ENCODE data around the gene CAMKK1. TPM values are rescaled to one million over a fixed set of nuclear protein-coding genes. Genes with fewer than 3 reads are reported as not detected.

Gene CAMKK1
- total RNA-seq, 1 donor from 2014 or later, result 3.4 TPM

GRCh38 chr17:3826191-3826590 is 66.7 kb downstream of the CAMKK1 start:
- peaks cover 10% of the 10 kb centered on the region for H3K36me3 ChIP-seq (ENCODE audit: control insufficient read depth, insufficient read depth, low read length)
- no peak for TF ChIP-seq CTCF (IDR thresholded peaks at IDR 0.05; ENCODE audit: insufficient read depth, low read length, severe bottlenecking)
- H3K27me3 ChIP-seq (ENCODE audit: control insufficient read depth, insufficient read depth, low read length), result no peaks in the 10 kb centered on the region
- FAIRE-seq, result no peak
- DNase-seq (ENCODE audit: low read depth), result no peak
- H3K4me3 ChIP-seq (ENCODE audit: low read depth, low read length), result no peak overlapping the region

GRCh38 chr17:3821101-3821500 is 71.8 kb downstream of the CAMKK1 start:
- no peak for TF ChIP-seq CTCF (IDR thresholded peaks at IDR 0.05; ENCODE audit: insufficient read depth, low read length, severe bottlenecking)
- H3K27me3 ChIP-seq (ENCODE audit: control insufficient read depth, insufficient read depth, low read length), result no peaks in the 10 kb centered on the region
- no peak for DNase-seq (ENCODE audit: low read depth)
- H3K36me3 ChIP-seq (ENCODE audit: control insufficient read depth, insufficient read depth, low read length), result peaks cover 9% of the 10 kb centered on the region
- H3K4me3 ChIP-seq (ENCODE audit: low read depth, low read length), result no peak overlapping the region
- FAIRE-seq, result no peak

GRCh38 chr17:3818786-3819185 is 74.1 kb downstream of the CAMKK1 start:
- DNase-seq (ENCODE audit: low read depth), result no peak
- peaks cover 12% of the 10 kb centered on the region for H3K36me3 ChIP-seq (ENCODE audit: control insufficient read depth, insufficient read depth, low read length)
- no peaks in the 10 kb centered on the region for H3K27me3 ChIP-seq (ENCODE audit: control insufficient read depth, insufficient read depth, low read length)
- no peak overlapping the region for H3K4me3 ChIP-seq (ENCODE audit: low read depth, low read length)
- TF ChIP-seq CTCF (IDR thresholded peaks at IDR 0.05; ENCODE audit: insufficient read depth, low read length, severe bottlenecking), result no peak
- no peak for FAIRE-seq

GRCh38 chr17:3817851-3818605 is 74.8 kb downstream of the CAMKK1 start:
- no peaks in the 10 kb centered on the region for H3K27me3 ChIP-seq (ENCODE audit: control insufficient read depth, insufficient read depth, low read length)
- no peak for TF ChIP-seq CTCF (IDR thresholded peaks at IDR 0.05; ENCODE audit: insufficient read depth, low read length, severe bottlenecking)
- FAIRE-seq (no peak), DNase-seq (ENCODE audit: low read depth) (no peak)
- peaks cover 15% of the 10 kb centered on the region for H3K36me3 ChIP-seq (ENCODE audit: control insufficient read depth, insufficient read depth, low read length)
- H3K4me3 ChIP-seq (ENCODE audit: low read depth, low read length), result no peak overlapping the region

GRCh38 chr17:3815925-3816324 is 76.9 kb downstream of the CAMKK1 start:
- Histone ChIP-seq H3K36me3 (ENCODE audit: control insufficient read depth, insufficient read depth, low read length) (peaks cover 17% of the 10 kb centered on the region), H3K4me3 (ENCODE audit: low read depth, low read length) (no peak overlapping the region), H3K27me3 (ENCODE audit: control insufficient read depth, insufficient read depth, low read length) (no peaks in the 10 kb centered on the region)
- DNase-seq (ENCODE audit: low read depth) (no peak), FAIRE-seq (no peak)
- TF ChIP-seq CTCF (IDR thresholded peaks at IDR 0.05; ENCODE audit: insufficient read depth, low read length, severe bottlenecking), result no peak

- Histone ChIP-seq H3K36me3 (ENCODE audit: control insufficient read depth, insufficient read depth, low read length) (peaks cover 21% of the 10 kb centered on the region), H3K27me3 (ENCODE audit: control insufficient read depth, insufficient read depth, low read length) (no peaks in the 10 kb centered on the region), H3K4me3 (ENCODE audit: low read depth, low read length) (no peak overlapping the region)
- DNase-seq (ENCODE audit: low read depth), result no peak
- FAIRE-seq, result no peak
- no peak for TF ChIP-seq CTCF (IDR thresholded peaks at IDR 0.05; ENCODE audit: insufficient read depth, low read length, severe bottlenecking)
These were observed 77.7 kb downstream of the CAMKK1 start for GRCh38 chr17:3815122-3815521.

Measured in bronchial epithelial cell (primary cell).